ENCODE data around the gene CCSER1. TPM values are rescaled to one million over a fixed set of nuclear protein-coding genes. Genes with fewer than 3 reads are reported as not detected.

The CCSER1 gene
- total and polyA plus RNA-seq, 2 of the 8 experiments (the other 6 are each of a cell fraction or from before 2014, with no cell fraction given): 0.26 to 0.84 TPM

DNA sequence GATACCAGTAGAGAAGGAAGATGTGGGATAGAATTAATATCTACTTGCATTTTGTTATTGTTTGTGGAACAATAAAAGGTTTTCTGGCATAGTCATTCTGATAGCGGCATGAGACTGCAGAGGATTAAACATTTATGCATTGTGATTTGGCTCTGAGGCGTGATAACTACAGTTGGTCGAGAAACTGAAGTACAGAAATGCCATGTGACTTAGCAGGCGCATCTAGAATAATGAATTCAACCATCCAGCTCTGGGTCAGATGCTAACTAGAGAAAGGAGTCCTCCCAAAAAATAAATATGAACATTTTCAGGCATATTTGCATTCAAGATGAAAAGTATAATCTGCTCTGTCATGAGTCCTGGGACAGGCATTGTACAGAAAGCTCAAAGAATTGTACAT, 62.8 kb downstream of the CCSER1 start:
- Histone ChIP-seq H3K23me2 (ENCODE audit: low read depth, low read length) (no peaks in the 10 kb centered on the region), H3K79me1 (ENCODE audit: low read depth, low read length) (no peaks in the 10 kb centered on the region), H3K9me3 (ENCODE audit: insufficient read depth in 2 of 2, low read depth in 1 of 2, low read length in 1 of 2) (no peaks in the 10 kb centered on the region), H4K91ac (replicated peaks; ENCODE audit: insufficient read length, low read length) (no peak overlapping the region), H3K36me3 (ENCODE audit: control insufficient read depth in 2 of 4, insufficient read depth in 4 of 4, low read length in 3 of 4) (no peaks in the 10 kb centered on the region), H2BK120ac (replicated peaks; ENCODE audit: low read depth, low read length) (no peak overlapping the region), H2BK20ac (ENCODE audit: low read length) (no peak overlapping the region), H3K79me2 (ENCODE audit: control insufficient read depth in 1 of 2, insufficient read depth in 2 of 2, low read length in 2 of 2) (no peaks in the 10 kb centered on the region), H3K23ac (ENCODE audit: insufficient read length) (no peak overlapping the region), H3K4me3 (ENCODE audit: extremely low read depth in 1 of 4, insufficient read depth in 2 of 4, low read depth in 3 of 4, low read length in 4 of 4) (no peak overlapping the region), H4K8ac (ENCODE audit: extremely low read depth, insufficient read depth, low read length) (no peak overlapping the region), H3K4ac (replicated peaks; ENCODE audit: insufficient read length, low read depth, low read length) (no peak overlapping the region), H2AK5ac (ENCODE audit: low read depth, low read length) (no peak overlapping the region), H3K56ac (replicated peaks; ENCODE audit: insufficient read length, low read depth, low read length) (no peak overlapping the region), H2AFZ (ENCODE audit: low read length) (no peak overlapping the region), H3K27me3 (replicated peaks in 1 of 4; ENCODE audit: control insufficient read depth in 3 of 4, extremely low read depth in 1 of 4, insufficient read depth in 3 of 4, low read length in 3 of 4) (no peaks in the 10 kb centered on the region), H2BK12ac (ENCODE audit: low read depth, low read length) (no peak overlapping the region), H3K14ac (ENCODE audit: insufficient read length) (no peak overlapping the region), H4K20me1 (replicated peaks in 1 of 2; ENCODE audit: control insufficient read depth in 1 of 2, insufficient read depth in 2 of 2, low read length in 2 of 2) (no peaks in the 10 kb centered on the region), H2BK15ac (ENCODE audit: low read length) (no peak overlapping the region), H3K9ac (replicated peaks in 1 of 4; ENCODE audit: extremely low read depth in 1 of 4, low read depth in 3 of 4, low read length in 3 of 4) (no peak overlapping the region), H3K27ac (ENCODE audit: low read depth, low read length) (no peak overlapping the region), H3K4me1 (replicated peaks in 1 of 4; ENCODE audit: control insufficient read depth in 3 of 4, insufficient read depth in 4 of 4, low read length in 3 of 4) (peaks cover 0 to 1% (median 0%) of the 10 kb centered on the region in 4 experiments; a peak in 2 of 7 replicates), H4K5ac (ENCODE audit: insufficient read length, low read depth, low read length) (no peak overlapping the region), H2BK5ac (ENCODE audit: low read depth, low read length) (no peak overlapping the region), H3K4me2 (ENCODE audit: insufficient read depth in 1 of 2, low read depth in 2 of 2, low read length in 2 of 2) (no peak overlapping the region), H3K18ac (ENCODE audit: extremely low read depth, low read length) (no peak overlapping the region)
- no peak for TF ChIP-seq BRCA1 (IDR thresholded peaks at IDR 0.05; ENCODE audit: low read depth, low read length)
- TF ChIP-seq NRF1 (IDR thresholded peaks at IDR 0.05; ENCODE audit: low read depth, low read length): no peak
- no peak for TF ChIP-seq CBX5 (IDR thresholded peaks at IDR 0.05; ENCODE audit: low read depth, low read length)
- FAIRE-seq (no peak), DNase-seq (ENCODE audit: low read depth in 1 of 2, low spot score in 2 of 2) (no peak)
- WGBS, 2 experiments (ENCODE audit: extremely low coverage in 1 of 2, insufficient coverage in 1 of 2, insufficient read length in 1 of 2, insufficient replicate concordance in 2 of 2, low coverage in 1 of 2, low lambda C conversion rate in 2 of 2, missing lambda C conversion rate in 1 of 2): 90% methylated on average over 4 of the region's 4 CpGs; no CpG with 5 or more reads in 1 of the 2 experiments
- ChIA-PET CTCF (ENCODE audit: partially characterized antibody) (interaction anchor here (0.6 kb wide), 1 partner anchor 42 kb away, joined by 3 read pairs; no protein-coding TSS in a partner anchor), POLR2A (ENCODE audit: partially characterized antibody) (no interaction called here)
